Measurements from ENCODE around the gene ANKS4B.
A peak's percentile ranks its signal among the peaks of the same experiment; 100 is the strongest.

Gene ANKS4B

GRCh38 chr16:21256636-21257035 lies 23.1 kb downstream of the ANKS4B start:
- no peak overlapping the region for H3K4me3 ChIP-seq (ENCODE audit: low read depth, low read length)
- DNase-seq (ENCODE audit: low read depth, low spot score) = no peak
- no peak for TF ChIP-seq CTCF (IDR thresholded peaks at IDR 0.05; ENCODE audit: low read depth, low read length)
- in situ Hi-C loops (cut with HindIII; ENCODE audit: low sequenced_read_pairs) = no loop called here

GRCh38 chr16:21257284-21257683 lies 23.8 kb downstream of the ANKS4B start:
- no peak overlapping the region for H3K4me3 ChIP-seq (ENCODE audit: low read depth, low read length)
- in situ Hi-C loops (cut with HindIII; ENCODE audit: low sequenced_read_pairs) = no loop called here
- DNase-seq (ENCODE audit: low read depth, low spot score) = no peak
- TF ChIP-seq CTCF (IDR thresholded peaks at IDR 0.05; ENCODE audit: low read depth, low read length) = no peak

- H3K4me3 ChIP-seq (ENCODE audit: low read depth, low read length) = no peak overlapping the region
- DNase-seq (ENCODE audit: low read depth, low spot score) = peak; percentile 92
- TF ChIP-seq CTCF (IDR thresholded peaks at IDR 0.05; ENCODE audit: low read depth, low read length) = no peak
- in situ Hi-C loops (cut with HindIII; ENCODE audit: low sequenced_read_pairs) = no loop called here
These were observed 27.6 kb downstream of the ANKS4B start for GRCh38 chr16:21260870-21261791.

GRCh38 chr16:21262779-21263639 lies 29.5 kb downstream of the ANKS4B start:
- no peak for DNase-seq (ENCODE audit: low read depth, low spot score)
- in situ Hi-C loops (cut with HindIII; ENCODE audit: low sequenced_read_pairs) = no loop called here
- TF ChIP-seq CTCF (IDR thresholded peaks at IDR 0.05; ENCODE audit: low read depth, low read length) = no peak
- no peak overlapping the region for H3K4me3 ChIP-seq (ENCODE audit: low read depth, low read length)

GRCh38 chr16:21263640-21264570 lies 30.4 kb downstream of the ANKS4B start:
- no peak for TF ChIP-seq CTCF (IDR thresholded peaks at IDR 0.05; ENCODE audit: low read depth, low read length)
- in situ Hi-C loops (cut with HindIII; ENCODE audit: low sequenced_read_pairs) = no loop called here
- DNase-seq (ENCODE audit: low read depth, low spot score) = peak; percentile 29
- H3K4me3 ChIP-seq (ENCODE audit: low read depth, low read length) = no peak overlapping the region
